Measurements from ENCODE around the gene KLHL8. TPM values are rescaled to one million over a fixed set of nuclear protein-coding genes. Genes with fewer than 3 reads are reported as not detected.

KLHL8 gene
- total RNA-seq, 2 experiments from 2014 or later = 9.1 to 9.8 TPM

- Mint-ChIP-seq H3K27me3 (no peaks in the 10 kb centered on the region), H3K4me1 (peaks cover 3% of the 10 kb centered on the region), H3K27ac (no peak overlapping the region), H3K36me3 (ENCODE audit: low read depth) (no peaks in the 10 kb centered on the region), H3K9me3 (no peaks in the 10 kb centered on the region), H3K4me3 (no peak overlapping the region)
- no peak for DNase-seq
- POLR2A ChIA-PET = no interaction called here
- CTCF ChIA-PET = no interaction called here
Measured at GRCh38 chr4:87188932-87189331, 31.5 kb downstream of the KLHL8 start.

GRCh38 chr4:87188048-87188447 lies 32.4 kb downstream of the KLHL8 start:
- ChIA-PET CTCF (no interaction called here), POLR2A (no interaction called here)
- no peaks in the 10 kb centered on the region for H3K36me3 Mint-ChIP-seq (ENCODE audit: low read depth)
- H3K27ac Mint-ChIP-seq = no peak overlapping the region
- no peaks in the 10 kb centered on the region for H3K27me3 Mint-ChIP-seq
- DNase-seq = no peak
- no peaks in the 10 kb centered on the region for H3K9me3 Mint-ChIP-seq
- no peak overlapping the region for H3K4me3 Mint-ChIP-seq
- peaks cover 3% of the 10 kb centered on the region for H3K4me1 Mint-ChIP-seq

GRCh38 chr4:87185146-87185870 lies 35.1 kb downstream of the KLHL8 start:
- no peaks in the 10 kb centered on the region for H3K27me3 Mint-ChIP-seq
- DNase-seq = no peak
- H3K9me3 Mint-ChIP-seq = no peaks in the 10 kb centered on the region
- POLR2A ChIA-PET = no interaction called here
- CTCF ChIA-PET = no interaction called here
- H3K27ac Mint-ChIP-seq = no peak overlapping the region
- no peak overlapping the region for H3K4me3 Mint-ChIP-seq
- H3K4me1 Mint-ChIP-seq = no peaks in the 10 kb centered on the region
- no peaks in the 10 kb centered on the region for H3K36me3 Mint-ChIP-seq (ENCODE audit: low read depth)

- CTCF ChIA-PET = no interaction called here
- Mint-ChIP-seq H3K4me3 (no peak overlapping the region), H3K36me3 (ENCODE audit: low read depth) (peaks cover 5% of the 10 kb centered on the region), H3K27me3 (no peaks in the 10 kb centered on the region), H3K27ac (no peak overlapping the region), H3K4me1 (no peaks in the 10 kb centered on the region), H3K9me3 (no peaks in the 10 kb centered on the region)
- POLR2A ChIA-PET = interaction anchor here (0.6 kb wide), 1 partner anchor 840 kb away, joined by 3 read pairs; no protein-coding TSS in a partner anchor
- no peak for DNase-seq
Measured at GRCh38 chr4:87180767-87181166, 39.7 kb downstream of the KLHL8 start.

GRCh38 chr4:87179751-87180150 lies 40.7 kb downstream of the KLHL8 start:
- Mint-ChIP-seq H3K9me3 (no peaks in the 10 kb centered on the region), H3K4me3 (no peak overlapping the region), H3K4me1 (no peaks in the 10 kb centered on the region), H3K27me3 (no peaks in the 10 kb centered on the region), H3K27ac (no peak overlapping the region), H3K36me3 (ENCODE audit: low read depth) (peaks cover 5% of the 10 kb centered on the region)
- no peak for DNase-seq
- ChIA-PET POLR2A (no interaction called here), CTCF (no interaction called here)

GRCh38 chr4:87174672-87175071 lies 45.7 kb downstream of the KLHL8 start:
- Mint-ChIP-seq H3K27ac (no peak overlapping the region), H3K4me1 (no peaks in the 10 kb centered on the region), H3K27me3 (no peaks in the 10 kb centered on the region), H3K36me3 (ENCODE audit: low read depth) (peaks cover 5% of the 10 kb centered on the region), H3K4me3 (no peak overlapping the region), H3K9me3 (no peaks in the 10 kb centered on the region)
- ChIA-PET CTCF (no interaction called here), POLR2A (no interaction called here)
- no peak for DNase-seq

GRCh38 chr4:87171944-87172343 lies 48.5 kb downstream of the KLHL8 start:
- CTCF ChIA-PET = no interaction called here

GRCh38 chr4:87166296-87166854 lies 54.0 kb downstream of the KLHL8 start:
- no peak overlapping the region for H3K4me3 Mint-ChIP-seq
- H3K36me3 Mint-ChIP-seq (ENCODE audit: low read depth) = peaks cover 6% of the 10 kb centered on the region
- peaks cover 8% of the 10 kb centered on the region for H3K4me1 Mint-ChIP-seq
- POLR2A ChIA-PET = no interaction called here
- no peaks in the 10 kb centered on the region for H3K27me3 Mint-ChIP-seq
- H3K27ac Mint-ChIP-seq = no peak overlapping the region
- H3K9me3 Mint-ChIP-seq = no peaks in the 10 kb centered on the region
- CTCF ChIA-PET = interaction anchor here (2.4 kb wide), 1 partner anchor 15 kb away, joined by 8 read pairs; no protein-coding TSS in a partner anchor
- DNase-seq = no peak

More at GRCh38 chr4:87171944-87172343, 48.5 kb downstream of the KLHL8 start:
- POLR2A ChIA-PET = no interaction called here
- Mint-ChIP-seq H3K36me3 (ENCODE audit: low read depth) (peaks cover 4% of the 10 kb centered on the region), H3K4me1 (peaks cover under 1% of the 10 kb centered on the region), H3K27me3 (no peaks in the 10 kb centered on the region), H3K27ac (no peak overlapping the region), H3K9me3 (no peaks in the 10 kb centered on the region), H3K4me3 (no peak overlapping the region)
- DNase-seq = no peak

- Mint-ChIP-seq H3K4me1 (peaks cover 8% of the 10 kb centered on the region), H3K4me3 (no peak overlapping the region), H3K27ac (no peak overlapping the region), H3K9me3 (no peaks in the 10 kb centered on the region), H3K36me3 (ENCODE audit: low read depth) (peaks cover 6% of the 10 kb centered on the region), H3K27me3 (no peaks in the 10 kb centered on the region)
- POLR2A ChIA-PET = no interaction called here
- CTCF ChIA-PET = interaction anchor here (2.4 kb wide), 1 partner anchor 15 kb away, joined by 8 read pairs; no protein-coding TSS in a partner anchor
- no peak for DNase-seq
Measured at GRCh38 chr4:87165892-87166291, 54.5 kb downstream of the KLHL8 start.

GRCh38 chr4:87153078-87153870 lies 67.1 kb downstream of the KLHL8 start:
- DNase-seq = no peak
- CTCF ChIA-PET = interaction anchor here (0.7 kb wide), 1 partner anchor 66 kb away, joined by 3 read pairs; no protein-coding TSS in a partner anchor
- H3K36me3 Mint-ChIP-seq (ENCODE audit: low read depth) = no peaks in the 10 kb centered on the region
- no peak overlapping the region for H3K27ac Mint-ChIP-seq
- H3K27me3 Mint-ChIP-seq = no peaks in the 10 kb centered on the region
- no peaks in the 10 kb centered on the region for H3K9me3 Mint-ChIP-seq
- no peak overlapping the region for H3K4me3 Mint-ChIP-seq
- H3K4me1 Mint-ChIP-seq = no peaks in the 10 kb centered on the region
- POLR2A ChIA-PET = no interaction called here

GRCh38 chr4:87152310-87153041 lies 67.9 kb downstream of the KLHL8 start:
- POLR2A ChIA-PET = no interaction called here
- no peak for DNase-seq
- Mint-ChIP-seq H3K27ac (no peak overlapping the region), H3K36me3 (ENCODE audit: low read depth) (no peaks in the 10 kb centered on the region), H3K9me3 (no peaks in the 10 kb centered on the region), H3K4me3 (no peak overlapping the region), H3K4me1 (no peaks in the 10 kb centered on the region), H3K27me3 (no peaks in the 10 kb centered on the region)
- CTCF ChIA-PET = interaction anchor here (0.6 to 3.2 kb wide), 6 partner anchors 9 to 315 kb away, joined by 3 to 56 read pairs (median 8); no protein-coding TSS in a partner anchor

GRCh38 chr4:87151730-87152129 lies 68.7 kb downstream of the KLHL8 start:
- H3K36me3 Mint-ChIP-seq (ENCODE audit: low read depth) = no peaks in the 10 kb centered on the region
- DNase-seq = no peak
- no peaks in the 10 kb centered on the region for H3K4me1 Mint-ChIP-seq
- no peaks in the 10 kb centered on the region for H3K9me3 Mint-ChIP-seq
- H3K4me3 Mint-ChIP-seq = no peak overlapping the region
- CTCF ChIA-PET = interaction anchor here (1.0 to 3.2 kb wide), 11 partner anchors 10 to 315 kb away, joined by 3 to 56 read pairs (median 8); partner anchors contain the start of gene AFF1
- POLR2A ChIA-PET = no interaction called here
- no peaks in the 10 kb centered on the region for H3K27me3 Mint-ChIP-seq
- H3K27ac Mint-ChIP-seq = no peak overlapping the region

All from activated CD4-positive, alpha-beta memory T cell treated with anti-CD3 and anti-CD28 coated beads, Interleukin-2, amount 10 ng/mL, durations not matched to agents 7 days and 5 days (primary cell).